ENCODE results near the gene ST8SIA1.

DNA sequence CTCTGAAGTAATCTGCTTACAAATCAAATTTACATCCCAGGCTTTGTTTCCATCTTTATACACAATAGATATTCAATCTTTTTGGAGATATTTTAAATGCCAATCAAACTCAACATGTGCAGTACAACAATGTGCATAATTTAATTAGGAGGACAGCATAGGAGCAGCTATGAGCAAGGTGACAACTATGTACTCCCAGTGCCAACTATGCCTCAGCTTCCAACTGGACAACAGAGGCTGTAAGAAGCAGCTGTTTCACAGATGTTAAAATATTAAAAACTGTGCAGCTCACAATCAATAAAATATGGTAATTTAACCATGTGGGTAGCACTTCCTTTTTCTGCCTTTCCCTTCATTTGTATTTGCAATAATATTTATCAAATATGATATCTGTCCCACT lies 99.9 kb downstream of the ST8SIA1 start:
- TF ChIP-seq, protein P1, sequence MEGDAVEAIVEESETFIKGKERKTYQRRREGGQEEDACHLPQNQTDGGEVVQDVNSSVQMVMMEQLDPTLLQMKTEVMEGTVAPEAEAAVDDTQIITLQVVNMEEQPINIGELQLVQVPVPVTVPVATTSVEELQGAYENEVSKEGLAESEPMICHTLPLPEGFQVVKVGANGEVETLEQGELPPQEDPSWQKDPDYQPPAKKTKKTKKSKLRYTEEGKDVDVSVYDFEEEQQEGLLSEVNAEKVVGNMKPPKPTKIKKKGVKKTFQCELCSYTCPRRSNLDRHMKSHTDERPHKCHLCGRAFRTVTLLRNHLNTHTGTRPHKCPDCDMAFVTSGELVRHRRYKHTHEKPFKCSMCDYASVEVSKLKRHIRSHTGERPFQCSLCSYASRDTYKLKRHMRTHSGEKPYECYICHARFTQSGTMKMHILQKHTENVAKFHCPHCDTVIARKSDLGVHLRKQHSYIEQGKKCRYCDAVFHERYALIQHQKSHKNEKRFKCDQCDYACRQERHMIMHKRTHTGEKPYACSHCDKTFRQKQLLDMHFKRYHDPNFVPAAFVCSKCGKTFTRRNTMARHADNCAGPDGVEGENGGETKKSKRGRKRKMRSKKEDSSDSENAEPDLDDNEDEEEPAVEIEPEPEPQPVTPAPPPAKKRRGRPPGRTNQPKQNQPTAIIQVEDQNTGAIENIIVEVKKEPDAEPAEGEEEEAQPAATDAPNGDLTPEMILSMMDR (conservative IDR thresholded peaks at IDR 0.05 in 1 of 2, IDR thresholded peaks at IDR 0.05 in 1 of 2; ENCODE audit: extremely low read depth in 1 of 2, insufficient read depth in 1 of 2, low read depth in 1 of 2, low read length in 2 of 2): no peak
- TF ChIP-seq EZH2 (IDR thresholded peaks at IDR 0.05; ENCODE audit: borderline replicate concordance, low read length): no peak
